Left renal pelvis (tissue), 4 donors: Measurements from ENCODE around the gene KASH5. TPM values are rescaled to one million over a fixed set of nuclear protein-coding genes. Genes with fewer than 3 reads are reported as not detected.
"Not testable (repeated sequence)": the region's sequence is repeated elsewhere in the genome, so short reads cannot be mapped to it uniquely, and the experiment has no call there.

Experiments
- DNase-seq, 4 donors: peaks; one replicate each; pipeline ENCODE4 v3.0.0-alpha.2; 2013; ENCODE audit warnings: low read depth in 4 of 4, low spot score in 3 of 4
- polyA plus RNA-seq, 4 donors: library from polyadenylated mRNA; unstranded; fragments of 120-200 nt; gene quantifications; one replicate each; pipeline ENCODE4 v1.2.1, GENCODE V29; 2013; ENCODE audit not compliant: insufficient read length in 4 of 4

The KASH5 gene
- polyA plus RNA-seq, 4 donors = 0.32 TPM; not detected in 3

DNA sequence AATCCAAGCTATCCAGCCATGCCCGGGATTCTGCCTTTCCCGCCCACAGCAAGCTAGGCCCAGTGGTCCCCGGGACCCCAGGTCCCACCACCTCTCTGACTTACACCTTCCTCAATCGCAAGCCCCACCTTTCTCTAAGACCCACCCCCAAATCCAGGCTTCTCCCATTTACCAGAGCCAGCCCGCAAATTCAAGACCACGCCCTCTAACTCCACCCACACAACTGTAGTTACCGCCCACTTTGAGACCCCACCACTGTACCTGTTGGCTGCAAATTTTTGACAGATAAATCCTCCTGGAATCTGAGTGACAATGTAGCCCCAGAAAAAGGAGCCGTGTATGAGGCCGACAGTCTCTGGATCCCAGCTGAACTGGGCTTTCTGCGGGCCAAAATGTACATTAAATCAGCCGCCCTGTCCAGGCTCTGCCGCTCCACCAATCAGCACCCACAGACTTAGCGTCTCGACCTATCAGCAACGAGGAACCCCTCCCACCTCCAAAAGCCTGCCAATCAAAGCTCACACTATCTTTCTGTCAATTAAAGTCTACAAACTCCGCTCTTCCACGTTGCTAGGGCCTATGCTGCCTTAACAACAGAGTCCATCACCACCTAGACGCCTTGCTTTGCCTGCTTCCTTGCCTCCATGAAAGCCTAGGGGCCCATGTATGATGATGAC, 47.0 kb downstream of the KASH5 start:
- no peak for DNase-seq

- no peak for DNase-seq
Measured at GRCh38 chr19:49435670-49436069, 47.6 kb downstream of the KASH5 start.

- no peak for DNase-seq
Measured at GRCh38 chr19:49436381-49437017, 48.5 kb downstream of the KASH5 start.

- no peak for DNase-seq
Measured at GRCh38 chr19:49437231-49437630, 49.2 kb downstream of the KASH5 start.

- no peak for DNase-seq
Measured at GRCh38 chr19:49438261-49438660, 50.2 kb downstream of the KASH5 start.

- DNase-seq = no peak
Measured at GRCh38 chr19:49439836-49440235, 51.8 kb downstream of the KASH5 start.

GRCh38 chr19:49440439-49441209, 52.6 kb downstream of the KASH5 start:
- no peak for DNase-seq

DNA sequence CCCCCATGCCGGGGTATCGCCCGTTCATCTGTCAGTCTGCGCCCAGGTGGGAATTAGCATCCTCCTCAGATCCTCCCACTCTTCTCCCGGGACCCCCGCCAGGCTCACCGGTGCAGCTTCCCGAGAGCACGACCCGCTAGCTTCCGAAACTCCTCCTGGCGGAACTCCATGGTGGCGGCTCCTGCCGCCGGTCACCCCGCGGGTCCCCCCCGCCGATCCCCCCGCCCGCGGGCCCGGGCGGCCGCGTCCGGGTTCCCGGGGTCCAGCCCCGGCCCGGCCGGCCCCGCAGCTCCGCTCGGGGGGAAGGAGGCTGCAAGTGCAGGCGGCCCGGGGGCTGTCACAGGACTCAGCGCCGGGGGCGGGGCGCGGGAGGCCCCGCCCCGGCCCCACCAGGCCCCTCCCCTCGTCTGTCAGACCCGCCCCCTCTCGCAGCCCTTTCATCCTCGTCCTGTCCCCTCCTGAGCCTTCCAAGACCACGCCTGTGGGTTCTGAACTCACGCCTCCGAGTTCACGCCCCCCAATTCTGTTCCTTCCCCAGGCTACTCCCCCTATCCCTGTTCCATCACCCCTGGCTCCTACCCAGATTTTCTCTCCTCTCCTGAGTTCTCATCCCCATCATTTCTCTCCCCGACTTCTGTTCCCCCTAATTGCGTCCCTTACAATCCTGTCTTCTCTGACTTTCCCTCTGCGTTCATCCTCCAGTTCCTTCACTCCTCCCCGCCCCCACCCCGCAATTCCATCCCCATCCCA, 53.3 kb downstream of the KASH5 start, which contains the start of gene SLC17A7:
TSS of gene SLC17A7 (minus strand) at position 318 of the 750 bp plus-strand sequence. CDS start at position 170, 148 bp downstream.
- DNase-seq = no peak

DNA sequence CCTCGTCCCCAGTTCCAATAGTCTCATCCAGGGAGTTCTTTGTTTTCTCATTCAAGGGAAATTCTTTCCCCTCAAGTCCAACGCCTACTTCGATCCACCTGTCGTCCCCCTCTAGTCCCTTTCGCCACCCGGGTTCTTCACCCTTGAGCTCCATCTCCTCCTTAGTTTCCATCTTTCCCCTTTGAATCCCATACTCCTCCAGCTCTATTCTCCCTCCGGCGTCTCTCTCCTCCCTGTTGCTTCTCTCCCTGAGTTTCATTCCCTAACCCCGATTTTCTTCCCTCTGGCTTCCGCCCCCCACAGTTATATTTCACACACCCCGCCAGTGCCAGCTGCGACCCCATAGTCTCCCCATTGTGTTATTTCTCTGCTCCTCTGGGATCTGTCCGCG, 53.9 kb downstream of the KASH5 start:
- DNase-seq = no peak

DNA sequence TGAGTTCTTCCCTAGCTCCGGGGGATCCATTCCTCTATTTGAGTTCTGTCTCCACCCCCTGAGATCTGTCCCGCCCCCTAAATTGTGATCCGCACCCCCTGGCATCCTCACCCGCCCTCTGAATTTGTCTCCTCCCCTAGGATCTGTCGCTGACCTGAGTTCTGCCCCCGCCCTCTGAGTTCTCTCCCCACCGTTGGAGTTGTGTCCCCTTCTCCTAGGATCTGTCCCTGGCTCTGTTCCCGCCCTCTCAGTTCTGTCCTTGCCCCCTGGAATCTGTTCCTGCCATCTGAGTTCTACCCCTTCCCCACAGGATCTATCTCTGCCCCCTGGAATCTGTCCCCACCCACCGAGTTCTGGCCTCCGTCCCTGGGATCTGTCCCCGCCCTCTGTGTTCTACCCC, 54.3 kb downstream of the KASH5 start:
- DNase-seq = no peak

- peak in 2 of 4 donors; percentile 68 to 73 for DNase-seq
Measured at GRCh38 chr19:49442771-49443365, 54.8 kb downstream of the KASH5 start.

- DNase-seq = peak; percentile 87 to 92 (median 90)
Measured at GRCh38 chr19:49443366-49444099, 55.5 kb downstream of the KASH5 start.

DNA sequence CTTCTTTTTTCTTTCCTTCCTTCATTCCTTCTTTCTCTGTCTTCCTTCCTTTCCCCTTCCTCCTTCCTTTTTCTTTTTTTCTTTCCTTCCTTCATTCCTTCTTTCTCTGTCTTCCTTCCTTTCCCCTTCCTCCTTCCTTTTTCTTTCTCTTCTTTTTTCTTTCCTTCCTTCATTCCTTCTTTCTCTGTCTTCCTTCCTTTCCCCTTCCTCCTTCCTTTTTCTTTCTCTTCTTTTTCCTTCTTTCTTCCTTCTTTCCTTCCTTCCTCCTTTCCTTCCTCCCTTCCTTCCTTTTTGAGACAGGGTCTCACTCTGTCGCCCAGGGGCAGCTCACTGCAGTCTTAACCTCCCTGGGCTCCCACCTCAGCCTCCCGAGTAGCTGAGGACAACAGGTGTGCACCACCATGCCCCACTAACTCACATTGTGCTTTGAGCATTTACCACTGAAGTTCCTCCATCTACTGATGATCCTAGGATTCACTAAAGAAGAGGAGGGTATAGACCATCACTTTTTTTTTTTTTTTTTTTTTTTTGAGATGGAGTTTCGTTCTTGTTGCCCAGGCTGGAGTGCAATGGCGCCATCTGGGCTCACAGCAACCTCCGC, 56.2 kb downstream of the KASH5 start:
- DNase-seq = not testable (repeated sequence)

DNA sequence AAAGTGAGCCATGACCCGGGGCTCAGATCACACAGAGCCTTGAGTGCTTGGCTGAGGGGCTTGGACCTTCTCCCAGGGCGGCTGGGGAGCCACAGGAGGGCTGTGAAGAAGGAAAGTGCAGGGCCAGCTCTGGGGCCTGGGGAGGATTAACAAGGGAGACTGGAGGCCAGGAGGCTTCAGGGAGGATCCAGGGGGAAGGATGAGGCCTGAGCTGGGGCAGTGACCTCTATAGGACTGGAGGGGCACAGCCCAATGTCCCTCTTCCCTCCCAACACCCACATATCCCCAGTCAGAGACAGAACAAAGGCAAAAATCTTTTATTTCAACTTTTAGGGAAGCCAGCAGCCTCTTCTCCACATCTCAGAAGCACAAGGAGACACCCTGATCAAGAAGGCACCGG, 57.9 kb downstream of the KASH5 start:
- no peak for DNase-seq

DNA sequence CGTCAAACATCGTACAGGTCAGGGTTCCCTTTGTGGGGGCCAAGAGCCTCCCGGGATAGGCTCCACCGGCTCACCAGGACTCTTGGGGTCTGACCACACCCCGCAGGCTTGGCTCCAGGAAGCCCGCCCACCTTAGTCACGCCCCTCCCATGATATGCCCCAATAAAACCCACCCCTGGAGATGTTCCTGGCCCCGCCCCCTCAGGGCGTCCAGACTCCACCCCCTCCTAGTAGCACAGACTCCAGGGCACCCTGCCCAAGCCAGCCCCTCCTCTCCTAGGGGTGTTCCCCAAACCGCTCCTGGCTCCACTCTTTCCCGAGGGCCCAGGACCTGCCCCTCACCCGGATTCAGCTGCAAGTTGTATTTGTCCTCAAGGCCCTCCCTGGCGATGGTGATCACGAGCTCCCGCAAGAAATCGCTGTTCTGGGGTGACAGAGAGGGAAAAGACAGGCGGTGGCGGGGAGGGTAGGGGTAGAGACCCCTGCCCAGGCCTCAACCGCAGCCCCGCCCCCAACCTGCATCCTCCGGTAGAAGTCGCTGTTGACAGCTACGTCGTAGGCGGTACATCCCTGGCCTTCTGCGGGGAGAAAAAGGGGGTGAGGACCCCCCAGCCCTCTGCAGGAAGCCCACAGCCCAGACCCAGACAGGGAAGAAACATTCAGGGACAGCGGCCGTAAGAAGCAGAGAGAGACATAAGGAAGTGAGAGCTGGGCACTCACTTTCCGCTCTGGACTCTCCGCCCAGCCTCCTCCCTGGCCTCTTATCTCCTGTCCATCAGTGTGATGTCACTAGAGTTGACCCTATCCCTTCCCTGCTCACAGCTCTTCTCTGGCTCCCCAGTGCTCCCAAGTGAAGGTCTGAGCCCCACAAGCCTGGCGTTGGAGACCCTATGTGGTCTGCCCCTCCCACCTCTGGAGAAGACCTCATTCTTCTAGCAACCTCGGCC, 59.7 kb downstream of the KASH5 start:
- no peak for DNase-seq

GRCh38 chr19:49448432-49448786, 60.4 kb downstream of the KASH5 start:
- DNase-seq = no peak

DNA sequence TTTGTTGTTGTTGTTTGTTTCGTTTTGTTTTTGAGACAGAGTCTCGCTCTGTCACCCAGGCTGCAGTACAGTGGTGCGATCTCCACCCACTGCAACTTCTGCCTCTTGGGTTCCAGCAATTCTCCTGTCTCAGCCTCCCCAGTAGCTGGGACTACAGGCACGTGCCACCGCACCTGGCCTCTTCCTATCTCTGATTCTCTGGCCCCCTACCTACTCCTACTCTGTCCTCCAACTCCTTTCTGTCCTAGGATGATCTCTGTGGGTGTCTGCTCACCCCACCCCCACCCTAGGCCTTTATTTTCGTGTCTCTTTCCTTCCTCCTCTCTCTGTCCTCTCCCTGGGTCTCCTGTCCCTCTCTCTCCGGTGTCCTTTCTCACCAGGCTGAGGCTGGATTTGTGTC, 62.4 kb downstream of the KASH5 start:
- no peak for DNase-seq

GRCh38 chr19:49451430-49452181, 63.6 kb downstream of the KASH5 start, which contains the start of gene PIH1D1:
TSS of gene PIH1D1 (minus strand) at chr19:49451814. CDS start at chr19:49451574, 240 bp downstream.
- peak; percentile 94 to 98 (median 98) for DNase-seq
